HG03139 (cell line): ENCODE results near the gene ASRGL1.

Experiments
- ATAC-seq: cut with Tn5 transposase; IDR thresholded peaks from one replicate; pipeline ENCODE4 v1.9.1; 2021; ENCODE audit not compliant: unreplicated experiment

Gene ASRGL1

GRCh38 chr11:62439785-62440602 is 102.7 kb downstream of the ASRGL1 start:
- ATAC-seq = no peak
